RWPE1 (cell line): ENCODE data around the gene TMPRSS3.

Source experiments
- CTCF ChIA-PET: fragments of 350-600 bp; sonication (Branson Sonifier 250); formaldehyde crosslinking; extraction: SDS; loops from one replicate; lab custom pipeline; 2021; lab: Yijun Ruan, JAX
- POLR2A ChIA-PET: fragments of 400-600 bp; formaldehyde crosslinking; extraction: SDS; loops from one replicate; lab custom pipeline; 2020; ENCODE audit warnings: antibody characterized with exemption; ENCODE audit not compliant: low non-redundant PET; lab: Yijun Ruan, JAX
- DNase-seq: peaks from one replicate; pipeline ENCODE4 v3.0.0; 2012; ENCODE audit warnings: low spot score
- H3K27ac ChIP-seq: fragments of 450-650 bp; 2 replicates; pipeline ENCODE4 v1.5.1; 2017
- CTCF ChIP-seq: fragments of 450-650 bp; conservative IDR thresholded peaks from 2 replicates; pipeline ENCODE4 v1.5.1; 2017; ENCODE audit warnings: low read depth, mild to moderate bottlenecking

Gene TMPRSS3

GRCh38 chr21:42424914-42425541, 29.2 kb upstream of the TMPRSS3 start:
- no peak for TF ChIP-seq CTCF
- ChIA-PET POLR2A (no interaction called here), CTCF (no interaction called here)
- H3K27ac ChIP-seq: no peak overlapping the region
- DNase-seq: no peak

GRCh38 chr21:42423685-42424084, 27.8 kb upstream of the TMPRSS3 start:
- no peak for TF ChIP-seq CTCF
- no peak for DNase-seq
- POLR2A ChIA-PET: no interaction called here
- H3K27ac ChIP-seq: no peak overlapping the region
- CTCF ChIA-PET: no interaction called here

- ChIA-PET POLR2A (no interaction called here), CTCF (interaction anchor here (0.5 kb wide), 1 partner anchor 1287 kb away, joined by 4 read pairs; no protein-coding TSS in a partner anchor)
- DNase-seq: no peak
- no peak for TF ChIP-seq CTCF
- H3K27ac ChIP-seq: no peak overlapping the region
These were observed 27.4 kb upstream of the TMPRSS3 start for GRCh38 chr21:42423197-42423675.

GRCh38 chr21:42421018-42421793, 25.4 kb upstream of the TMPRSS3 start:
- no peak overlapping the region for H3K27ac ChIP-seq
- POLR2A ChIA-PET: no interaction called here
- CTCF ChIA-PET: no interaction called here
- DNase-seq: no peak
- no peak for TF ChIP-seq CTCF

- no peak for TF ChIP-seq CTCF
These were observed 24.0 kb upstream of the TMPRSS3 start for GRCh38 chr21:42419845-42420244.

GRCh38 chr21:42418886-42419285, 23.0 kb upstream of the TMPRSS3 start:
- DNase-seq: no peak
- ChIA-PET CTCF (interaction anchor here (0.6 kb wide), 1 partner anchor 342 kb away, joined by 3 read pairs; no protein-coding TSS in a partner anchor), POLR2A (no interaction called here)
- H3K27ac ChIP-seq: no peak overlapping the region
- no peak for TF ChIP-seq CTCF

More at GRCh38 chr21:42419845-42420244, 24.0 kb upstream of the TMPRSS3 start:
- no peak overlapping the region for H3K27ac ChIP-seq
- ChIA-PET POLR2A (no interaction called here), CTCF (interaction anchor here (0.6 kb wide), 1 partner anchor 29 kb away, joined by 8 read pairs; no protein-coding TSS in a partner anchor)
- no peak for DNase-seq
